ENCODE data around the gene NEK2.
"Not testable (repeated sequence)": the region's sequence is repeated elsewhere in the genome, so short reads cannot be mapped to it uniquely, and the experiment has no call there.

Gene NEK2

DNA sequence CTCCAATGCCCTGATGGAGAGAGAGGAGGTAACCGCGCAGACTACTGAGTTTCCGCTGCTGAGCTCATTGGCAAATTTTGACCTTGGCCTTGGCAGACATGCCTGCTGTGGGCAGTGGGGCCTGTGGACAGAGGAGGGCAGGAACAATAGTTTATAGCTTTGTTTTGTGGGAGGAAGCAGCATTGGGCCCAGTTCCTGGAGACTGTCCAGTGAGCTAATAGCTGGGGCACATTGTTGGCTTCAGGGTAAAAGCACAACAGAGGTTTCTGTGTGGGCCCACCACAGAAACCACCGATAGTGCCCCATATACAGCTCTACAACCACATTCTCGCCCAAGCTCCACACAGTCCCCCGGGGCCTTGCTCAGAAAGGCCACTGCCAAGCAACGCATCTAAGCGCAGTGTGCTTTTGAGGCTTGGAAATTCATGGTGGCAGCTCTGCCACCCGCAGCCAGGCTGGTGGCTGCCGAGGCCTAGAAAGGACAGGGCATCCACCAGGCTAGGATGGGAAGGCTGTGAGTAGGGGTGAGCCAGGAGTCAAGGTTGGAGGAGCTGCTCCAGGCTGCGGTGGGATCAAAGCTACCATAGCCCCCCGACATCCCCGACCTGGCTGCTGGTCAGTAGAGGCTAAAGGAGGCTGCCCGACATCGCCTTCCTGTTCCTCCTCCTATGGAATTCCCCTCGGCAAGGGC lies 43.2 kb downstream of the NEK2 start:
- DNase-seq = no peak

- no peak for DNase-seq
Observed at GRCh38 chr1:211631168-211631567, 44.3 kb downstream of the NEK2 start.

- DNase-seq = peak; percentile 54
Observed at GRCh38 chr1:211630236-211631081, 45.0 kb downstream of the NEK2 start.

DNA sequence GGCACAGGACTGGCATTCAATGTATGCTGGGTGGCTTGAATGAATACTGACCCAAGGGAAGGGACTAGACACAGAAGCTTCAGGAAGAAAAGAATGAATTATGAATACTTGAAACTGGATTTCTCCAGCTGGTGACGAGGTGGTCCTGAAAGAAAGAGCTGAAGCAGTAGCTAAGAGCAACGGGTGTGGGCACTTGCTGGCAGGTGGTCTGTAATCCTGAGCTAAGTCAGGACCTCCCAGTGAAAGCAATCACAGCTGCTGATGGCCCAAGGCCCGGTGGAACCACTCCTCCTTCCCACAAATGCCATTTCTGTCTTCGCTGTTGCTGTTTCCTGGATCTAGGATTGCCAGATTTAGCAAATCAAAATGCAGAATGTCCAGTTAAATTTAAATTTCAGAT lies 47.0 kb downstream of the NEK2 start:
- DNase-seq = no peak

DNA sequence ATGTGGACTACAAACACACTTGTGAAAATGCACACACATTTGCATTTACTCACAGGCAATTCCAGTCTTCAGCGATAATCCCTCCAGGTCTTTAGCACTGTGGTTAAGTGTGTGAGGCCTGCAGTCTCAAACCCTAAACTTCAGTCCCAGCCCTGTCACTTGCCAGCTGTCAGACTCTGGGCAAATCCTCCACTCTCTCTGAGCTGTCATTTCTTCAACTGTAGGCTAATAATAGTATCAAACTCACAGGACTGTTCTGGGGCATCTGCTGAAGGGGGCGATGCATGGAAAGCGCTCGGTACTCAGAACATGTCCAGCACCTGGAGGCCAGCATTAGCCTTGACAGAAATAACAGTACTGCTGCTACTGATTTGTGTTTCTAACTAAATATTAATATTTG lies 48.2 kb downstream of the NEK2 start:
- no peak for DNase-seq

- DNase-seq = not testable (repeated sequence)
Observed at GRCh38 chr1:211625866-211626265, 49.6 kb downstream of the NEK2 start.

- DNase-seq = no peak
Observed at GRCh38 chr1:211625040-211625439, 50.4 kb downstream of the NEK2 start.

GRCh38 chr1:211623515-211623914 lies 51.9 kb downstream of the NEK2 start:
- no peak for DNase-seq

GRCh38 chr1:211621447-211622198 lies 53.8 kb downstream of the NEK2 start:
- no peak for DNase-seq

GRCh38 chr1:211620097-211620496 lies 55.3 kb downstream of the NEK2 start:
- no peak for DNase-seq

- no peak for DNase-seq
Observed at GRCh38 chr1:211619033-211619996, 56.1 kb downstream of the NEK2 start.

- no peak for DNase-seq
Observed at GRCh38 chr1:211616965-211617297, 58.5 kb downstream of the NEK2 start.

GRCh38 chr1:211616231-211616964 lies 59.0 kb downstream of the NEK2 start:
- no peak for DNase-seq

DNA sequence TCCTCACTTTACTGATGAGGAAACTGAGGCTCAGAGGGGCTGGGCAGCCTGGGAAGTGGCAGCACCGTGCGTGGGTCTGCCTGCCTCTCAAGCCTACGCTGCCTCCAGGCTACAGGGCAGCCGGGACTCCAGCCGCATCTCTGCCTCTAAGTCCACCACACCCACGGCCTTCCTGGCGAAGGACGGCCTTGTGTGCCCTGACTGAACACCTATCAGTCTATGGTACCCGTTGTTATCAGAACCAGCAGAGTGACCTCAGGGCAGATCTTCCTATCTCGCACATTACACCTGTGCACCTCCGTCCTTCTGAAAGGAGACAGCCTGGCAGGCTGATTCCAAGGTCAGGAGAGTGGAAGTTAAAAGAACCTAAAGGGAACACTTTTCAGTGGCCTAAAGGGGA lies 60.8 kb downstream of the NEK2 start:
- DNase-seq = no peak

DNA sequence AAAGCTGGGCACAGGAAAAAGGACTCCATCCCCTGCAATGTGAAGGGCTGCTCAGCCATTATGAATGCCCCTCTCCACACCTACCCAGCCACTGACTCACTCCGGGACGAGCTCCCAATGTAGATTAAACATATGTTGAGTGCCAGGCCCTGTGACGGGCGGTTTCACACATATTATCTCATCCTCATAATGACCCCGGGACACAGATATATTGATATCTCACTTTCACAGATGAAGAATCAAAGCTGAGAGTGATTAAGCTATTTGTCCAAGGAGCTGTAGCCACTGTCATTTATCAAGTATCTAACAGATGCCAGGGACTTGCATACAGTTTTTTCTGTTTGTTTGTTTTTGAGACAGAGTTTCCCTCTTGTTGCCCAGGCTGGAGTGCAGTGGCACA lies 61.5 kb downstream of the NEK2 start:
- DNase-seq = no peak

DNA sequence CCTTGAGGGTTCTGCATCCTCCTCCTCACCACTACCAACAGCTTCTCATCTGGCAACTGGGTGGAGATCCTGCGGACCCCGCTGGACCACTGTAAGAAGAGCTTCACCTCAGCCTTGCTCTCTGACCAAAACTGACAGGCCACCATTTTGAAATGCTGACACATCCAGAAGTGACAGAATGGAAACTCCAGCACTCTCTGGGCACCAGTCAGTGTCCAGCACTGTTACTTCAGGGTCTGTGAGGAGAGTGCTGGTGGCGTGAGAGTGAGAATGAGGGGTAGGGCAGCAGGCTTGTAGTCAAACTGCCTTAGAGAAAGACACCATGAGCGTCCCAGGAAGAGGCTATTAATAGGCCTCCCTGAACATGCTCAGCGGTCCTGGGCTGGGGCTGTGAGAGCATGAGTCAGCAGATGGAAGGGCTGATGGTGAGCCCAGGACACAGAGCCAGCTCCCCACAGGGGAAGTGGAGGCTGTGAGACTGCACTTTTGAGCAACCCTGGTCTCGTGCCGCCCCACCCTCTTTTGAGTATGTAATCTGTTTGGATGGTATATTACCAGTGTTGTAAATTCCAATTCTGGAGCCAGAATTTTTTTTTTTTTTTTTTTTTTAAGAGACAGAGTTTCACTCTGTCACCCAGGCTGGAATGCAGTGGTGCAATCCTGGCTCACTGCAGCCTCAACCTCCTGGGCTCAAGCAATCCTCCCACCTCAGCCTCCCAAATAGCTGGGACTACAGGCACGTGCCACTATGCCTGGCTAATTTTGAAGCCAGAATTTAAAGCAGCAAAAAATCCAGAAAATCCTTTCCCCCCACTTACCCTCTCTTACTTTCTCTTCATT lies 62.1 kb downstream of the NEK2 start:
- peak; percentile 96 for DNase-seq

GRCh38 chr1:211612786-211613107 lies 62.7 kb downstream of the NEK2 start:
- DNase-seq = no peak

All from fibroblast of skin of back (primary cell).